GM19324 (cell line): Measurements from ENCODE around the gene FBXO3.
"Not testable (repeated sequence)": the region's sequence is repeated elsewhere in the genome, so short reads cannot be mapped to it uniquely, and the experiment has no call there.

Experiments
- ATAC-seq: cut with Tn5 transposase; IDR thresholded peaks from one replicate; pipeline ENCODE4 v1.9.1; 2021; ENCODE audit warnings: mild to moderate bottlenecking, moderate library complexity; ENCODE audit not compliant: unreplicated experiment, low FRiP score

Gene FBXO3

DNA sequence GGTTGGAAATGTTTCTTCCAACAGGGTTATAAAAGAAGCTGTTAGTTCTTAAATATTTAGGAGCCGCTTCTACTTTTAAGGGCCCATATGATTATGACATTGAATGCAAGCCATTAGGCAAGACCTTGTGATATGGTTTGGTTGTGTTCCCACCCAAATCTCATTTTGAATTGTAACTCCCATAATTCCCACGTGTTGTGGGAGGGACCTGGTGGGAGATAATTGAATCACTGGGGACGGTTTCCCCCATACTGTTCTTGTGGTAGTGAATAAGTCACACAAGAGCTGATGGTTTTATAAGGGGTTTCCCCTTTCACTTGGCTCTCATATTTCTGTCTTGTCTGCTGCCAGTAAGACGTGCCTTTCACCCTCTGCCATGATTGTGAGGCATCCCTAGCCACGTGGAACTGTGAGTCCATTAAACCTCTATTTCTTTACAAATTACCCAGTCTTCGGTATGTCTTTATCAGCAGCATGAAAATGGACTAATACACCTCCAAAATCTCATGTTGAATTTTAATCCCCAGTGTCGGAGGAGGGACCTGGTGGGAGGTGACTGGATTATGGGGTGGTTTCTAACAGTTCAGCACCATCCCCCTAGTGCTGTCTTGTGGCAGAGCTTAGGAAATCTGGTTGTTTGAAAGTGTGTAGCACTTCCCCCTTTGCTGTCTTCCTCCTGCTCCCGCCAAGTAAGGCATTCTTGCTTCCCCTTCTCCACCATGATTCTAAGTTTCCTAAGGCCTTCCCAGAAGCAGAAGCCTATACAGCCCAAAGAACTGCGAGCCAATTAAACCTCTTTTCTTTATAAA is 42.4 kb downstream of the FBXO3 start:
- ATAC-seq, result no peak

DNA sequence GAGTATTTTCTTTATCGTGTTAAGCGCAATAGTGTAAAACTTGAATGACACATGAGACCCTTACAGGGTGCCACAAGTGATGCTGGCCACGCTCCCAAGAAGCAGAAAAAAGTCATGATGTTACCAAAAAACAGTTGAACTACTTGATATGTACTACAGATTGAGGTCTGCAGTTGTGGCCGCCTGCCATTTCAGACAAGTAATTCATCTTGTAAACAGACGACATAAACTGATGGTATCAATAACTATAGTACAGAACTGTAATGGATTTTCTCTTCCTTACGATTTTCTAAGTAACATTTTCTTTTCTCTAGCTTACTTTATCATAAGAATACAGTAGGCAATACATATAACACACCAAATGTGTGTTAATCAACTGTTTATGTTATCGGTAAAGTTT is 43.6 kb downstream of the FBXO3 start:
- ATAC-seq, result no peak

DNA sequence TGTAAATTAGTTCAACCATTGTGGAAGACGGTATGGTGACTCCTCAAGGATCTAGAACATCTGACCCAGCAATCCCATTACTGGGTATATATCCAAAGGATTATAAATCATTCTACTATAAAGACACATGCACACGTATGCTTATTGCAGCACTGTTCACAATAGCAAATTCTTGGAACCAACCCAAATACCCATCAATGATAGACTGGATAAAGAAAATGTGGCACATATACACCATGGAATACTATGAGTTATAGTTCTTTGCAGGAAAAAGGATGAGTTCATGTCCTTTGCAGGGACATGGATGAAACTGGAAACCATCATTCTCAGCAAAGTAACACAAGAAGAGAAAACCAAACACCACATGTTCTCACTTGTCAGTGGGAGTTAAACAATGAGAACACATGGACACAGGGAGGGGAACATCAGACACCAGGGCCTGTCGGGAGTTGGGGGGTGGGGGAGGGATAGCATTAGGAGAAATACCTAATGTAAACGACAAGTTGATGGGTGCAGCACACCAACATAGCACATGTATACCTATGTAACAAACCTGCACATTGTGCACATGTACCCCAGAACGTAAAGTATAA is 45.2 kb downstream of the FBXO3 start:
- ATAC-seq, result not testable (repeated sequence)

DNA sequence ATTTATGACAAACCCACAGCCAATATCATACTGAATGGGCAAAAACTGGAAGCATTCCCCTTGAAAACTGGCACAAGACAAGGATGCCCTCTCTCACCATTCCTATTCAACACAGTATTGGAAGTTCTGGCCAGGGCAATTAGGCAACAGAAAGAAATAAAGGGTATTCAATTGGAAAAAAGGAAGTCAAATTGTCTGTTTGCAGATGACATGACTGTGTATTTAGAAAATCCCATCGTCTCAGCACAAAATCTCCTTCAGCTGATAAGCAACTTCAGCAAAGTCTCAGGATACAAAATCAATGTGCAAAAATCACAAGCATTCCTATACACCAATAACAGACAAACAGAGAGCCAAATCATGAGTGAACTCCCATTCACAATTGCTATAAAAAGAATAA is 46.8 kb downstream of the FBXO3 start:
- not testable (repeated sequence) for ATAC-seq

DNA sequence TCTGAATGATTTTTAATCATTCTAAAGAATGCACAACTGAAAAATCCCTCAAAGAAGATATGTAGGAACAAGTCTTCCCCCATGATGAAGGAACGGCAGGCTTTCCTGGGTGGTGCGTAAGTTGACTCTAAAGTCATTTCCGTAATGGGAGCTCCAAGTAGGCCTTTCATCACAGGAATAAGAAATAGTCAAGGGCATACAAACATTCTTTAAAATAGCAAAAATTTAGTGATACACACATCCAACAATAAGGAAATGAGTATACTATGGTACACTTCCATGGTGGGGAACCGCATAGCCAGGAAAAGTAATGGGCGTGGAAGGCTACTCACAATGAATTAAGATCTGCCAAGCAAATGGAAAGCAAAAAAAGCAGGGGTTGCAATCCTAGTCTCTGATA is 48.8 kb downstream of the FBXO3 start:
- no peak for ATAC-seq

DNA sequence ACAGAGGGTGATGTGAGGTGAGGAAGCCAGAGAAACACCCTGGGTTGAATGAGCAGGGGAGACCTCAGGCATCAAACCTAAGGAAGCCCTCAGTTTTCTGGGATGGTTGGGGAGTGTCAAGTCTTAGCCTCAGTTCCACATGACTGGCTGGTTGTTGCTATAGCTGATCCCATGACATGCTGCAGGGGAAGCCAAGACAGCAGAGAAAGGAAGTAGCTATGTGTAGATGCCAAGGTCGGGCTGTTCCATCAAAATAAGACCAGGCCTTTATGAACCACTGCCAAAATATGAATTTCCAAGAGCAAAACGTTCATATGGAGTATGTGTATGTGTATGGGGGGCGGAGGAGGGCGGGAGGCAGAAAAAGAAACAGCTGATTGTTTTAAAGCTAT is 49.7 kb downstream of the FBXO3 start:
- no peak for ATAC-seq

DNA sequence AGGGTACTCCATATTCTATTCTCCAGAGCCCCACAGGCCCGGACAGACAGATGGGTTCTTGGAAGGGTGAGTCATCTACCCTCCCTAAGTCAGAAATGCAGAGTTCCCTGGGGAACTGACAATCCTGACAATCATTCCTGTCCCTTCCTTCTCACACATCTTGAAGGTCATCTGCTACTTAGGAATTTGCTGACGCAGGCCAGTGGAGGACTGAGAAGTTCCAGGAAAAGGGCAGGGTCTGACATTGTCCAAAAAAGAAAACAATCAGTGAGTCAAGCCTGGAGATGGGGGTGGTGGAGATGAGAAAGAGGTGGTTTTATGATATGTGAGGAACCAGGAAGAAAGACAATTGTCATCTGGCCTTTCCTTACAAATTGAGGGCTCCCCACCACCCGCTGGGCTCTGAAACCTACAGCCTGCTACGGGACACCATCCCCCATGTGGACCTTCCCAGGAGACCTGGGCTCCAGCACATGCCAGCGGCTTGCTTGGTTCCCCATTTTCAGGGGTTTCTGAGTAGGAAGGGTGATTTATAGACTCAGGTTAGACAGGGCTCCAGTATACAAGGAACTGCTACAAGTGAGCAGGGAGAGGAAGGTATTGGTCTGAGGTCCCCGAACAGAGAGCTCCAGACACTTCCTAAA is 51.0 kb downstream of the FBXO3 start:
- ATAC-seq, result no peak

DNA sequence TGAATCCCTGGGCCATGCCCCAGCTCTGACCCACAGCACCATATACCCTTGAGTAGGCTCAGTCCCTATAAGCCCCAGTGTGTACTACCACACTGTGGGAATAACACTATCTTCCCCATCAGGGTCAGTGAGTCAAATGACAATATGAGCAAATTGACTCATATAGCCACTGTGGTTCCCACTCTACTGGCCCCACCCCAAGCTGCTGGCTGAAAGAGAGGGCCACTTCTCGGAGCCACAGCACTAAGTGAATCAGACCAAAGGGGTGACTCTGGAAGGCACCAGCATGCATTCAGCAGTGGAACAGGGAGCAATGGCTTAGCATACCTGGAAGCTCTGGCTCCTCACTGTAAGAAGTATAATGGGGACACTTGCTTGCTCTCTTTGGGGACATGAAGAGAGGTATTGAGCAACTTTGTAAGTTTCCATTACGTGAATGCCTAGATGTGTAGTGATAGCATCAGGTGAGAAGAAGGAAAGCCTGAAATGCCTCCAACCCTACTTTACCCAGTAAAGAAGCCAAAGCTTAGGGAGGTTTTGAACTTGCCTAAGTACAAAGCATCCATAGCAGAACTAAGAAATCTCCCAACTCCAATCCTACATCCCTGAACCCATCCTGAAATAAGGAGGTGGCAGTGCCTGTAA is 51.6 kb downstream of the FBXO3 start:
- no peak for ATAC-seq

DNA sequence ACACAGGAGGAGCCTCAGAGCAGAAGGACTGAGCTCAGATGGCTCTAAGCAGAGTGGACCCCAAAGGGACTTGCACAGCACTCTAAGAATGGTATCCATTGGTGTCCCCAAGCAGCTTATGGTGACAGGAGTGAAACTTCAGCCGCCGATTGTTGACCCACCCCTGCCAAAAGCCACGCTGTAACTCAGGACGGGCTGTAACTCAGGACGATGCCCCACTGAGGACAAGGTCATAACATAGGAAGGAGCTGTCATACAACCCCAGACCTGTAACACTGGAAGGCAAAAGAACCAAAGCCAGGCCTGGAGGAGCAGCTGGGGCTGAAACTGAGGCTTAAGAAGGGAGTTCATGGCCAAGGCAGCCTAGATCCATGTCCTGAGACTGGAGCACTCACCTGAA is 52.3 kb downstream of the FBXO3 start:
- no peak for ATAC-seq

DNA sequence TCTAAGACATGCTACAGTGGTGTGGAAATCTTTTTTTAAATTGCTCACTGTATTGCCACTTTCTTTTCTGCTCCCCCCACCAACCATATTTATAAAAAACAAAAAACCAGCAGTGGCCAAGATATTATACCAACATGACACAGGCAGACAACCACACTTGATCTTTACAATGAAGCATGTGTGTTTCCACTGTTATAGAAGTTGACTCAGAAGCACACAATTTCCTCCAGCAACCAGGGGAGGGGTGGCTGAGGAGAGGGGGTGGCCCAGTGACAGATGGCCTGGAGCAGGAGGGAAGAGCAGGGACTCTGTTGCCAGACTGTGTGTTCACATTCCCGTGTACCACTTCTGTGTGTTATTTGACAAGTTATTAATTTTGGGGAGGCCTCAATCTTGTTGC is 52.9 kb downstream of the FBXO3 start:
- ATAC-seq, result no peak

DNA sequence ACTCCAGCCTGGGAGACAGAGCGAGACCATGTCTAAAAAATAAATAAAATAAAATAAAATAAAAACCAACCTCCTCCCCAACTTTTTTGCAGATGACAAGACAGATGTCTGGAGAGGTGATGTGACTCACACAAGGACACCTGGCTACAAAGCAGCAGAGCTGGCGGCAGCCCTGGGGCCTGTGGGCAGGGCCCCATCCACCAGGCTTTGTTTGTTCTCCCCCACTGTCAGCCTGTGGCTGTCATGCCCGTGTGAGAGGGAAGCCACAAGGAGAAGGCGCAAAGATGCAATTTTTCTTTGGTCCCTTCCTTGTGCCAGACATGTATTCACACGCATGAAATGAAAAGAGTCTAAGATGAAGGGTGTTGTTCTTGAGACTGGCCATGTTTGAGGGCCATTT is 54.7 kb downstream of the FBXO3 start:
- ATAC-seq, result no peak

DNA sequence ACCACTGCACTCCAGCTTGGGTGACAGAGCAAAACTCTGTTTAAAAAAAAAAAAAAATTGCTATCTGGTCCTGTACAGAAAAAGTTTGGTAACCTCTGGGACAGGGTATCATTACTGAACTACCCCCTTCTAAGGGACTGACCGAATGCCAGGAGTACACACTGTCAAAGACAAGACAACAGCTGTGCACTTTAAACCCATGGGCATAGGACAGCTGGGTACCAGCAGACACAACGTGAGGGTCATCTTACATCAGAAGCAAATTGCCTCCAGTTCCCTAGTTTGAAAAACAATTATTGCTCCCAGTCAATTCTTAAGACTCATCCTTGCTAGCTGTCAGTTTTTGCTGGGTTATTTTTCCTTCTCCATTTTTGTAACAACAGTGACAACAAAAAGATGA is 55.9 kb downstream of the FBXO3 start:
- no peak for ATAC-seq

DNA sequence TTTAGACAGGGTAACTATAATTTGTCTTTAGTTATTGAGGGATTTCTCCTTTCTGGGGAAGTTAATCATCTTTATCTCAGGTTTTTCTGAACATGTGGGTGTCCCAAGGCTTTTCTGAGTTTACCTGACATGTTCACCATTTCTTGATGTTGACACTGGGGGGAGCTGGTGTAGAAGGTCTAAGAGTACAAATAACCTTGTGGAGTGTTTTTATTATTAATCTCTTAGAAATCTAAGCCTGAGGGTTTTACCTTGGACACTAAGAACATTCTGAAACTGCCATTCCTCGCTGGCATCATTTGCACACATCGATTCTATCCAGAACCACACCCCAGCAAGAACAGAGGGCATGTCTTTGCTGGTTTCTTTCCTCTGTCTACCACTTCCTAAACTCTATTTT is 58.1 kb downstream of the FBXO3 start:
- ATAC-seq, result no peak

DNA sequence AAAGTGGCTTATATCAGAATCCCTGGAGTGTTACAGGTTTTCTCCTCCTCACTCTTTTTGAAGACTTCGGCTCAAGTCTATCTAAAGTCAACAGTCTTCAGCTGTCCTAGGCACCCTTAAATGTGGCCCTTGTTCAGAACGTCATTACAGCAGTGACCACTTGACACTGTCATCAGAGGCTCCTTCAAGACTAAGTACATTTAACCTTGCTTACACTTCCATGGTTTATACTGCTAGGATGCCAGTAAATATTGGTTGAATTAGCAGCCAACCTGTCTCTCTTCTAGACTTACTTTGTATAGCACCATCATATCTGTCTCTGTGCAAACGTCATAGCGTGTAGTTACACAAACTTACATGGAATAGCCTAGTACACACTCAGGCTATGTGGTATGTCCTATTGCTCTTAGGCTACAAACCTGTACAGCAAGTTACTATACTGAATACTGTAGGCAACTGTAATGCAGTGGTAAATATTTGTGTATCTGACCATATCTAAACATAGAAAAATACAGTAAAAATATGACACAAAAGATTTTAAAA is 60.4 kb downstream of the FBXO3 start:
- no peak for ATAC-seq

DNA sequence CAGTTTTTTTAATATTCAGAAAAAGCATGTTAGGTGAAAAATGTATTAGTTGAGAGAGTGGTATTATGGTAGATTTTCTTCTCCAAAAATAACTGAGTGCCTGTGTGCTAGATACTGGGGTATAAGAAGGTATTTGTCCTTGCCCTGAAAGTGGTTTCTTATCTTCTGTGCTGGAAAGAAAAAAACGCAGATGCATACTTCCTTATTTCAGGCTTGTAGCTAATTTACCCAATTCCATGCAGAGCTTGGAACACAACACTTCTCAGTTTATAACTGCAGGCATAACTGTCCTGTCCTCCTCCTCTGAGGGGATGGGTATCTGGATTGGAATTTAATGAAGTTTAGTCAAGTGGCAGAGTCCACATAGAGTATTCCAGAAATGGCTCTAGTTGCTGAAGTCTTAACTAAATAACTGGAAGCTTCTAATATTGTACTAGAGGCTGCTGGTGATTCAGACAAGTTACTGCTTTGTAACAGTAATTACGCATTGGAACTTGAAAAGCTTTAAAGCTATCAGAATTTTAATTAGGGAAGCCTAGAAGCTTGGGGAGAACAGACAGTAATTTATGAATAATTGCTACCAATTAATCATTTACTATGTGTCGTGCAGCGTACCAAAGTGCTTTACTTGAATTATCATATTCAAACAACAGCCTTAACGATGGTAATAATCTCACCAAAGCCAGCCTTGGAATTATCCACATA is 61.0 kb downstream of the FBXO3 start:
- no peak for ATAC-seq

DNA sequence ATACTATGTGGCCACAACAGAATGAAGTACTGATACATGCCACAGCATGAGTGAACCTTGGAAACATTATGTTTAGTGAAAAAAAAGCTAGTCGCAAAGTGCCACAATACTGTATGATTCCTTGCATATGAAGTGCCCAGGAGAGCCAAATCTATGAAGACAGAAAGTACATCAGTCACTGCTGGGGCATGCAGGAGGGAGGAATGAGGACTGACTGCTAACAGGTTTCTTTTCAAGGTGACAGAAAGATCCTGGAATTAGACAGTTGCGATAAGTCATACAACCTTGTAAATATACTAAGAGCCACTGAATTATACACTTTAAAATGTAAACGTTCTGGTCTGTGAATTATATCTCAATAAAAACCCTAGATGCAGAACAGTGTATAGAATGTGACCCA is 61.9 kb downstream of the FBXO3 start:
- no peak for ATAC-seq

DNA sequence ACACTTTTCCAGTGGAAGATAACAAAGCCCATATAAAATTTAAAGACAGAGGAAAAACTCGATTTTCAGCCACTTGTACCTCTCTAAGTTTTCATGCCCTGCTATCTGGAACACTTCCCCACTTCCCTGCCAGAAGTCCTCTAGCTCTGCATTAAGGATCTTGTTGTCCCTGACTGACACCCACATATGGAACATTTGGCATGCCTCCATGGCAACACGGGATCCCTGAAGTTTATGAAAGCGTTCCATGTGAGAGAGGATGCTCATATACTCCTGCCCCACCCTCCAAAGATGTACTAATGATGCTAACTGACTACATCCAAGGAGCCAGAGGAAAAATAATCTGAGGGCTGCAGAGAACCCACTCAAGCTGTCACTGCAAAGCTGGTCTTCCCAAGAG is 64.9 kb downstream of the FBXO3 start:
- no peak for ATAC-seq

DNA sequence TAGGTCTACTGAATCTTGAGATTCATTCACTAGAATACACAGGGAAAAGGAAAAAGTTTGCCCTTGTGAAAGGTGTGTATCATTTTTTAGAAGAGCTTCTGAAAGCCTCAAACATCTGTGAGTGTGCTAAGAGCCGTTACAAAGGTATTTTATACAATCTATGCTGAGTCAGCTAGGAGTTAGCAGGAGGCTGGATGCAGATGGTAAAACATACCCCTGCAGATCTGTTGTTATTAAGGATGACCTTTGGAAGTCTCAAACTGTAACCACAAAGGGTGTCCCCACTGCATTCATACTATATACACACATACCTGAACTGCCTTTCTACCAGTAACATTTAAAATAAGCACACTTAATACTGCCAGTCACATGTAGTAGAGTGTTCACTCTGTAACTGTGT is 65.3 kb downstream of the FBXO3 start:
- no peak for ATAC-seq

DNA sequence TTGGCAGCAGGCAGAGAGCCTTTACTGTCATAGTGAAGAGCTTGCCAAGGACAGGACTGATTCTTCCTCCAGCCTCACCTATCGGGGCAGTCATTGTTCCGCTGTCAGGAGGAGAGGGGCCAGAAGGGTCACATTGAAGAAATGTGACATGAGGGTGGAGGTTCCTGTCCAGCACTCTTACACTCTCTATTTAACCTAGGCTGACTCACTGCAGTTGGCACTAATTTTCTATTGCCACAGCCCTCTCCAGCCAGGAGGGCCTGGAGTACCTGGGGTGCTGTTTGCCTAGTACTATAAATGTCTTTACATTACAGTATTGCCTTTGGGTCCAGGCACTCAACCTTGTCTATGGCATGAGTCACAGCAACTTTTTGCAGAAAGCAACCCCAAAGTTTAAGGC is 66.5 kb downstream of the FBXO3 start:
- not testable (repeated sequence) for ATAC-seq

DNA sequence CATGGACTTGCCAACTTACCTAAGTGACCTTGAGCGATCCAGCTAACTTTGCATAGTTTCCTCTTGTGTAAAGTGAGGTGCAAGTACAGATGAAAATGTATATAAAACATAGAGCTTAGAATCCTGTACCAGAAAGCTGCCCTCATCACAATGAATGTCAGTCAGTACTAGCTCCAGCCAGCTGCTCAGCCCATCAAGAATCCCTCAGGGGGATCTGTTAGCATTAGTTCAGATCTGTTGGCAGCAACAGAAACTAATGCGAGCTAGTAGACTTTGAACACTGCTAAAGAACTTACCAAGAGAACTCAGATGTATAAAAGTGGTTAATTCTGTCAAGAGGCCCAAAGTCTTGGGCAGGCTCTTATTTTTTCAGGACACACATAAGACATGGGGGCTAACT is 67.4 kb downstream of the FBXO3 start:
- no peak for ATAC-seq

DNA sequence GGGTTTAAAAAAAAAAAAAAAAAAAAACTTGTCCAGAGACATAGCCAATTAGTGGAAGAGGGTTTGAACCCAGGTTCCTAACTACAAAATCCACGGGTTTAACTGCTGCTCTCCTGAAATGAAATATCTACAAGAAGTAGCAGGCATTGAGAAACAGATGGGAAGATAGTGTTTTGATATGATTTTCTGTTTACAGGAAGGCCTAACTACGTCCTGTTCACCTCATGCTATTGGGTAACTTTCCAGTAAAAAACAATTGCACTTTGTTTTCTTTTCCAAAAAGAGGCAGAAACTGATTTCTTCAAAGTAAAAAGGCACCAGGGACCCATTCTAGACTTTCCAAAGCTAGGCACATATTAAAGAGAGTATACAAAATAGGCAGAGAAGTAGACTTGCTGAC is 67.8 kb downstream of the FBXO3 start:
- ATAC-seq, result no peak
